HG02623 (cell line): ENCODE measurements around the gene CCL22.

Source experiments
- ATAC-seq: cut with Tn5 transposase; IDR thresholded peaks from one replicate; pipeline ENCODE4 v1.9.1; 2021; ENCODE audit warnings: moderate library complexity; ENCODE audit not compliant: unreplicated experiment

Gene CCL22

DNA sequence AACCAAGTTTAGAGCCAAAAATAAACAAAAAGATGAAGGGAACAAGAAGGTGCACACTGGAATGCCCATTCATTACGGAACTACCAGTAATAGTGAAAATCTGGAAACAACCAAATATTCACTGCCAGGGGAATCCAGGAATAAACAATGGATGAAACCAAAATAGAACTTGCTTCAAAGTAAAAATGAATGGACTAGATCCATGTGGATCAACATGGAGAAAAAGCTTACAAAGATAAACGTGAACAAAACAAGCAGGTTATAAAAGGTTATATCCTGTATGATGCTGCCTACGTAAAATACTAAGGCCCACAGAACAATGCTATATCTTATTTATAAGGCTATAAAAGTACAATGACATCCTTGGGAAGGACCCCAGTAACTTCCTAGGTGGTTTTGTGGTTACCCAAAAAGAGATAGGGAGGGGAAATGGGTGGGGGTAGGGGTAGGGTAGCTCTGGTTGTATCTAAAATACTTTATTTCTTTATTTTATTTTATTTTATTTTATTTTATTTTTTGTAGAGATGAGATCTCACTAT is 12.8 kb upstream of the CCL22 start:
- no peak for ATAC-seq

DNA sequence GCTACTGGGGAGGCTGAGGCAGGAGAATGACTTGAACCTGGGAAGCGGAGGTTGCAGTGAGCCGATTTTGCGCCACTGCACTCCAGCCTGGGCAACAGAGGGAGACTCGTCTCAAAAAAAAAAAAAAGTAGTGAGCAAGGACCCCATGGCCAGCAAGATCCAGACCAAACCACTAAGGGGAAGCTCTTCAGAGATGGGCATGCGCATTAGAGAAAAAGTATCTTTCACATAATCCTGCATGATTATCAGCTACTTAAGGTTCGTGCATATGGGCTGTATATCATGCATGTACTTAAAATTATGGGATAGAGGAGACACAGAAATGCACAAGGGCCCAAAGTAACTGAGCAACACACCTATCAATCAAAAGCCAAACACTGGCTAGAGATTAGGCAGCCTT is 10.7 kb upstream of the CCL22 start:
- ATAC-seq, result no peak

GRCh38 chr16:57348327-57348726 is 10.3 kb upstream of the CCL22 start:
- ATAC-seq, result no peak

DNA sequence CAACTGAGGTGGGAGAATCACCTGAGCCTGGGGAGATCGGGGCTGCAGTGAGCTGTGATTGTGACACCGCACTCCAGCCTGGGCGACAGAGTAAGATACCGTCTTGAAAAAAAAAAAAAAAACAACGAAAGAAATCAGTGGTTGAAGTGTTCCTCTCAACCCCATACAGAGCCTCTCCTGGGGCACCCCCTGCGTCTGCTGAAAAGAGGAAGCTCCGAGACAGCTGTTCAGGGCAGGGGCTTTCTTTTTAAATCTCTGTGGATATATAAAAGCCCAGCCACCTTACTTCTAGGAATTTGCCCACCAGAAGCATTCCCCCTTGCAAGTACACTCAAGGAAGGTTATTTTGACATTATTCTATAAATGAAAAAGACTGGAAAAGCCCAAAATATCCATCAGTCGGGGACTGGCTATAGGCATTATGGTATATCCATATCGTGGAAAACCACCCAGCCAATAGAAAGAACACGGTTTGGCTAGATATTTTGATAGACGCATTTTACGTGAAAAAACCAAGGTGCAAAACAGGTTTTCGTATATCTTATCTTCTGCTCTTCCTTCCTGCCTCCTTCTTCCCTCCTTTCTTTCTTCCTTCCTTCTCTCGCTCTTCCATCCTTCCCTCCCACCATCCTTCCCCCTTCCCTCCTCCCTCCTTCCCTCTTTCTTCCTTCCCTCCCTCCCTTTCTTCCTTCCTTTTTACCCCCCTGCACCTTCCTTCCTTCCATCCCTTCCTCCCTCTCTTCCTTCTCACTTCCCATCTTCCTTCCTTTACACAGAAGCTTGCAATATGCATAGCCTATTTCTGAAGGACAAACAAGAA is 9.2 kb upstream of the CCL22 start:
- ATAC-seq, result peak; percentile 79

GRCh38 chr16:57352636-57353047 is 5.9 kb upstream of the CCL22 start:
- no peak for ATAC-seq

DNA sequence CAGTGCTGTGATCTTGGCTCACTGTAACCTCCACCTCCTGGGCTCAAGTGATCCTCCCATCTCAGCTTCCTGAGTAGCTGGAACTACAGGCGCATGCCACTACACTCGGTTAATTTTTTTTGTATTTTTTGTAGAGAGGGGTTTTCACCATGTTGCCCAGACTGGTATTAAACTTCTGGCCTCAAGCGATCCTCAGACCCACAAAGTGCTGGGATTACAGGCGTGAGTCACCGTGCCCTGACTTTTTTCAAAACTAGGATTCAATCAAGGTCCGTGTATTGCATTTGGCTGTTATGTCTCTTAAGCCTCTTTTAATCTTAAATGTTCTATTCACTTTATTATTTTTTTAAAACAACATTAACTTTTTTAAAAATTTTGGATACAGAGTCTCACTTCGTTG is 4.3 kb upstream of the CCL22 start:
- ATAC-seq, result no peak

DNA sequence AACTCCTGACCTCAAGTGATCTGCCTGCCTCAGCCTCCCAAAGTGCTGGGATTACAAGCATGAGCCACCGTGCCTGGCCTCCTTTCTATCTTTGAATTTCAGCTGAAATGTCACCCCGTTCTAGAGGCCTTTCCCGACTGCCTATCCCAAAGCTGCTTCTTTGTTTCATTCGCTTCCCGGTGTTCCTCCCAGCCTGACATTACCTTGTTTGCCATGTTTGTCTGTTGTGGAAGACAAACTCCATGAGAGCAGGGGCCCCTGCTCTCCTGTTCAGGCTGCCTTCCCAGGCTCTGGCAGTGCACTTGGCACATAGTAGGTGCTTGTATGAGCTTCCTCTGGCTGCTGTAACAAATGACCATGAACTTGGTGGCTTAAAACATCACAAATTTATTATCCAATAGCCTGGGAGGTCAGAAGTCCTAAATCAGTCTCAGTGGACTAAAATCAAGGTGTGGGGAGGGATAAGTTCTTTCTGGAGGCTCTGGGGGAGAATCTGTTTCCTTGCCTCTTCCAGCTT is 2.6 kb upstream of the CCL22 start:
- no peak for ATAC-seq

GRCh38 chr16:57356547-57356946 is 2.0 kb upstream of the CCL22 start:
- ATAC-seq, result no peak

GRCh38 chr16:57357330-57358085 is 1.1 kb upstream of the CCL22 start:
- ATAC-seq, result no peak

DNA sequence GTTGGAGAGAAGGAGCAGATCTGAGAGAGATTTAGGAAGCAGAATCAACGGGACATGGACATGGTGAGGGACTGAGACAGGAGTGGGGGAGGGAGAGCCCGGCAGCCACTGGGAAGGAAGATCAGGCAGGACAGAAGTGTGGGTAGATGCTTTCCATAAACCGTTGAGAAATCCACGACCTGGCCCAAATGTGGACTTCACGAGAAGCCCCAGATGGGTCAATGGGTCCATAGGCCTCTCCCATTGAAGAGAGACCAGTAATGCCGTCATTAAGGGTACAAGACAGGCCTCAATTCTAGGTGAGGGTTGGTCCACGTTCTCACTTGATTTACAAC is 530 bp upstream of the CCL22 start:
- ATAC-seq, result no peak

GRCh38 chr16:57360321-57360935 is 1.8 kb downstream of the CCL22 start:
- ATAC-seq, result no peak

DNA sequence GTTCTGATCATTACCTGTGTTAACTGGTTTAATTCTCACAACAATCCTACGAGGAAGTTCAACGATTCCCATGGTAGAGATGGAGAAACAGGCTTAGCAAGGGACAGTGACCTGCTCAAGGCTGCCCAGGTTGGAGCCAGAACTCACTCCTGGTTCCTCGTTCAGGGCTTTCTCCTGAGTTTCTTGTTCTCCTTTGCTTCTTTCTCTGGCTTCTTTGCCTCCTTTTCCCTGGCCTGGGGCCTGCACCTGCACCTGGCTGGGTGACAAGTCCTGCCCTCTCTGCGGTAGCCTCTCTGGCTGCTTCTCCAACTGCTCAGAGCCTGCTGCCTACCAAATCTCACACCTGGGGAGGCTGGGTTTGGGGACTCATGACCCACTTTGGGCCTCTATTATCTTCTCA is 2.8 kb downstream of the CCL22 start:
- no peak for ATAC-seq

GRCh38 chr16:57364143-57364542 is 5.6 kb downstream of the CCL22 start:
- no peak for ATAC-seq

GRCh38 chr16:57366544-57367040 is 8.0 kb downstream of the CCL22 start:
- ATAC-seq, result no peak

- ATAC-seq, result no peak
Measured at GRCh38 chr16:57367116-57367752, 8.7 kb downstream of the CCL22 start.

DNA sequence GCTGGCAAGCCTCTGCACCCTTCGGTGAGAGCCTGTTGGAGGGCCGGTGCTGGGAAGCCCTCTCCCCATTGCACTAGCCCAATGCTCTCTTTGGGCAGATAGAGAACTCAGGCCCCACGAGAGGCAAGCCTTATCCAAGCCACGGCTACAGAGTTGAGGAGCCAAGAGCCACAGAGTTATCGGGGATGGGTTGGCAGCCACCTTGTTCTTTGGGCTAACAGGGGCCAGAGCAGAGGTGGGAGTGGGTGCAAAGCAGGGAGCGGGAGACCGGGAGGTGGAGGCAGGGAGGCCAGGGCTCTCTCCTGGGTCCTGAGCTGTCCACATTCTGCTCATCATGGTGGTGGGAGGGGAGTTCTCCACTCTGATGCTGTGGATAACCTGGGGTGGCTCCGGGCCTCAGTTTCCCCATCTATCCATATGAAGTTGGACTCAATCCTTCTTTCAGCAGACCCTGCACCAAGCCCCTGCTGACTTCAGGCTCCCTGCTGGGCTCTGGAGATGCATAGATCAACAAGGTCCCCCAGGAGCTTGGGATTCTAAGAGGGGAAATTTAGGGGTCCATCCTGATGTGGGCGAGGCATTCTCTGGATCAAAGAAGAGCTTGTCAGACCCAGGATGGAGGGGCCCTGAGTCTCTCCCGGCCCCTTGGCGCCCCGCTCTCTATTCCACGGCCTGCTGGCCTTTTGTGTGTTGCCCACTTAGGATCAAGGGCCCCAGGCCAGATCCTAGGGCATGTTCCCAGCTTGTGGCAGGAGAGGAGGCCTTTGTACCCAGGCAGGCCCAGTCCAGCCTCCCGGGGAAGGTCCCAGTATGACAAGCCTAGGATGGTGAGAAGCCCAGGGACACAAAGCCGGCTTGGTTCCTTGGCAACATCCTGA is 13.2 kb downstream of the CCL22 start:
- ATAC-seq, result no peak

- ATAC-seq, result no peak
Measured at GRCh38 chr16:57372372-57373116, 14.0 kb downstream of the CCL22 start, which contains the start of gene CX3CL1. CX3CL1 (plus strand) TSS chr16:57372490; CDS start chr16:57372569, 79 bp downstream.

- ATAC-seq, result no peak
Measured at GRCh38 chr16:57373117-57373947, 14.7 kb downstream of the CCL22 start.
